ENCODE results near the gene BAHCC1. TPM values are rescaled to one million over a fixed set of nuclear protein-coding genes. Genes with fewer than 3 reads are reported as not detected.

The BAHCC1 gene
- total and polyA plus RNA-seq, 2 of the 4 experiments (the other 2 are of a cell fraction): 0.36 to 7.8 TPM

- dilution Hi-C loops (cut with HindIII; ENCODE audit: low sequenced_read_pairs, unreplicated experiment) (no loop called here), intact Hi-C loops (cut with micrococcal nuclease) (no loop called here), in situ Hi-C loops (cut with MboI; ENCODE audit: low sequenced_read_pairs) (no loop called here)
- Histone ChIP-seq H2AK9ac (replicated peaks; ENCODE audit: low read depth, low read length, poor library complexity) (peak overlapping the region; percentile 23), H2AK5ac (ENCODE audit: low read depth, low read length) (no peak overlapping the region; the same call in 1 of the 2 replicates), H3K9ac (ENCODE audit: low read depth, low read length) (no peak overlapping the region), H3K56ac (ENCODE audit: extremely low read depth, insufficient read depth, low read length) (no peak overlapping the region), H4K20me1 (ENCODE audit: insufficient read depth, low read length) (no peaks in the 10 kb centered on the region), H3K18ac (ENCODE audit: low read depth, low read length) (no peak overlapping the region), H3K79me1 (ENCODE audit: low read depth in 1 of 2, low read length in 2 of 2) (peaks cover 2 to 3% of the 10 kb centered on the region in 2 experiments; a peak in 2 of 4 replicates), H2BK20ac (ENCODE audit: low read depth, low read length) (no peak overlapping the region), H3K14ac (replicated peaks; ENCODE audit: low read depth, low read length) (no peak overlapping the region), H3K4ac (ENCODE audit: low read depth, low read length) (no peak overlapping the region), H4K5ac (ENCODE audit: low read depth, low read length) (no peak overlapping the region), H3K27ac (ENCODE audit: insufficient read depth, low read length) (no peak overlapping the region), H4K8ac (ENCODE audit: low read depth in 2 of 2, low read length in 2 of 2) (no peak overlapping the region), H3K9me1 (ENCODE audit: insufficient read depth, low read length) (peaks cover 2% of the 10 kb centered on the region), H3K27me3 (ENCODE audit: control insufficient read depth, insufficient read depth, low read length) (peaks cover 18% of the 10 kb centered on the region; the same call in 1 of the 2 replicates), H2BK120ac (ENCODE audit: low read depth, low read length) (no peak overlapping the region), H3K23ac (ENCODE audit: low read depth, low read length) (no peak overlapping the region), H3K4me2 (ENCODE audit: low read depth, low read length) (no peak overlapping the region), H3K4me3 (ENCODE audit: insufficient read depth, low read depth, low read length) (no peak overlapping the region), H2BK15ac (ENCODE audit: low read depth, low read length) (no peak overlapping the region), H3K4me1 (ENCODE audit: control insufficient read depth, insufficient read depth, low read length) (peaks cover 4% of the 10 kb centered on the region; the same call in 1 of the 2 replicates), H4K91ac (ENCODE audit: insufficient read depth, low read depth, low read length) (no peak overlapping the region), H3K9me3 (ENCODE audit: control insufficient read depth, insufficient read depth, low read length) (no peaks in the 10 kb centered on the region), H2AFZ (replicated peaks; ENCODE audit: low read length, poor library complexity) (no peak overlapping the region), H3K36me3 (ENCODE audit: control insufficient read depth, insufficient read depth, low read length) (no peaks in the 10 kb centered on the region), H2BK5ac (ENCODE audit: low read depth, low read length, poor library complexity, severe bottlenecking) (no peak overlapping the region)
- BruUV-seq (replicated peaks): no TSS peak
- ChIA-PET CTCF (no interaction called here), POLR2A (ENCODE audit: unreplicated experiment) (interaction anchor here (1.2 kb wide), 1 partner anchor 22 kb away, joined by 4 read pairs; the partner anchor contains the start of gene ACTG1)
- DNase-seq (no peak), ATAC-seq (ENCODE audit: low read depth) (no peak)
- 46% methylated on average over 5 of the region's 14 CpGs; no CpG with 5 or more reads in 1 of the 2 experiments for WGBS, 2 experiments (ENCODE audit: extremely low coverage in 2 of 2, insufficient read length in 1 of 2)
- TF ChIP-seq BHLHE40 (IDR thresholded peaks at IDR 0.05; ENCODE audit: low read depth, low read length): no peak
- no peak for TF ChIP-seq RAD21 (IDR thresholded peaks at IDR 0.05; ENCODE audit: low read length)
- no peak for TF ChIP-seq MAFK (IDR thresholded peaks at IDR 0.05; ENCODE audit: low read depth, low read length)
- no peak for TF ChIP-seq RFX5 (IDR thresholded peaks at IDR 0.05; ENCODE audit: low read depth, low read length)
- no peak for TF ChIP-seq FOS (IDR thresholded peaks at IDR 0.05; ENCODE audit: low read depth, low read length)
- TF ChIP-seq SMC3 (IDR thresholded peaks at IDR 0.05; ENCODE audit: low read depth, low read length): no peak
- TF ChIP-seq RCOR1 (IDR thresholded peaks at IDR 0.05; ENCODE audit: insufficient replicate concordance, low read length): no peak
- no peak for TF ChIP-seq ELK1 (IDR thresholded peaks at IDR 0.05; ENCODE audit: borderline replicate concordance, low read depth, low read length)
- no peak for TF ChIP-seq MXI1 (IDR thresholded peaks at IDR 0.05; ENCODE audit: borderline replicate concordance, low read depth, low read length)
- TF ChIP-seq USF2 (IDR thresholded peaks at IDR 0.05; ENCODE audit: low read depth, low read length): no peak
- no peak for TF ChIP-seq CTCF (conservative IDR thresholded peaks at IDR 0.05; ENCODE audit: low read depth, low read length)
- TF ChIP-seq POLR2A (IDR thresholded peaks at IDR 0.05; ENCODE audit: low read depth, low read length): no peak
- TF ChIP-seq CHD1 (IDR thresholded peaks at IDR 0.05; ENCODE audit: low read depth, low read length): no peak
- no peak for TF ChIP-seq CEBPB (IDR thresholded peaks at IDR 0.05; ENCODE audit: low read depth, low read length)
Measured at GRCh38 chr17:81489998-81490992, 95.0 kb downstream of the BAHCC1 start.
